HAP-1 (cell line): ENCODE results near the gene MUCL1.

ENCODE experiments used
- DNase-seq, 2 experiments: peaks; one replicate each; pipeline ENCODE4 v3.0.0-alpha.2; 2016 to 2020; ENCODE audit warnings: low spot score in 2 of 2
- H3K27me3 ChIP-seq: fragments of 250-450 bp; sonication (Bioruptor Pico); 2 replicates; pipeline ENCODE4 v1.5.1; 2020; ENCODE audit warnings: low read depth, mild to moderate bottlenecking, moderate library complexity
- H3K36me3 ChIP-seq: fragments of 250-450 bp; sonication (Bioruptor Pico); replicated peaks from 2 replicates; pipeline ENCODE4 v1.5.1; 2020; ENCODE audit warnings: mild to moderate bottlenecking
- H3K4me1 ChIP-seq: fragments of 250-450 bp; sonication (Bioruptor Pico); 2 replicates; pipeline ENCODE4 v1.5.1; 2020; ENCODE audit warnings: mild to moderate bottlenecking
- H3K4me3 ChIP-seq: fragments of 250-450 bp; sonication (Bioruptor Pico); 2 replicates; pipeline ENCODE4 v1.5.1; 2020; ENCODE audit warnings: mild to moderate bottlenecking, moderate library complexity
- H3K9me3 ChIP-seq: fragments of 250-450 bp; sonication (Bioruptor Pico); 2 replicates; pipeline ENCODE4 v1.5.1; 2020; ENCODE audit warnings: mild to moderate bottlenecking, moderate library complexity
- in situ Hi-C: fragments of 300-500 bp; cut with MboI; formaldehyde crosslinking; loops from 3 replicates; pipeline ENCODE4 v1.14.3; 2020; ENCODE audit warnings: low sequenced_read_pairs, inconsistent platforms, mixed read lengths

The MUCL1 gene

GRCh38 chr12:54853933-54854538, at the start of gene MUCL1:
Gene MUCL1, plus strand, starts transcription at chr12:54854516. Its CDS starts 67 bp downstream, at chr12:54854583.
- Histone ChIP-seq H3K4me1 (no peaks in the 10 kb centered on the region), H3K36me3 (no peaks in the 10 kb centered on the region), H3K4me3 (no peak within 1 kb of the TSS), H3K27me3 (peaks cover 7% of the 10 kb centered on the region; the same call in 1 of the 2 replicates), H3K9me3 (no peaks in the 10 kb centered on the region)
- peak; percentile 44 to 78 for DNase-seq
- in situ Hi-C loops: no loop called here

- in situ Hi-C loops: no loop called here
- Histone ChIP-seq H3K4me1 (no peaks in the 10 kb centered on the region), H3K9me3 (no peaks in the 10 kb centered on the region), H3K27me3 (no peaks in the 10 kb centered on the region), H3K4me3 (no peak overlapping the region), H3K36me3 (no peaks in the 10 kb centered on the region)
- no peak for DNase-seq
Observed at GRCh38 chr12:54821676-54822075, 32.6 kb upstream of the MUCL1 start.

GRCh38 chr12:54824402-54824801, 29.9 kb upstream of the MUCL1 start:
- Histone ChIP-seq H3K4me3 (no peak overlapping the region), H3K27me3 (no peaks in the 10 kb centered on the region), H3K9me3 (no peaks in the 10 kb centered on the region), H3K36me3 (no peaks in the 10 kb centered on the region), H3K4me1 (no peaks in the 10 kb centered on the region)
- no peak for DNase-seq
- in situ Hi-C loops: no loop called here

GRCh38 chr12:54829511-54829910, 24.8 kb upstream of the MUCL1 start:
- H3K4me1 ChIP-seq: no peaks in the 10 kb centered on the region
- no peaks in the 10 kb centered on the region for H3K36me3 ChIP-seq
- in situ Hi-C loops: no loop called here
- H3K4me3 ChIP-seq: no peak overlapping the region
- H3K9me3 ChIP-seq: no peaks in the 10 kb centered on the region
- H3K27me3 ChIP-seq: no peaks in the 10 kb centered on the region
- no peak for DNase-seq

- no peaks in the 10 kb centered on the region for H3K9me3 ChIP-seq
- H3K4me3 ChIP-seq: no peak overlapping the region
- in situ Hi-C loops: no loop called here
Observed at GRCh38 chr12:54830199-54830598, 24.1 kb upstream of the MUCL1 start.

DNA sequence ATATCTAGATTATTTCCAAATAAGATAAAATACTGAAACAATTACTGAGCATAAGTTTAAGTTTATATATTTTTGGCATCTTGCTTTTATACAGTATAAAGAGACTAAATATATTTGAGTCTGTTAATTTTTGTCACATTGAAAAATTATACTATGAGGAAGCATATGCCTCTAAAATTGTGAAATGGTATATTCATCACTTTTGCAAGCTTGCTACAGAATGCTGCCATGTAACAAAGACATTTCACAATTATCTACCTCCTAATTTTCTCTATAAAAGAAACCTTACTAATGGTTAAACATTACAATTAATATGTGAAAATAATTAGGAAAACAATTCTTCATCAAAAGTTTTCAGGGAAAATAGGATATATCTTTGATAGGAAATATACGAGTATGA, 22.7 kb upstream of the MUCL1 start:
- no peak for DNase-seq
- H3K9me3 ChIP-seq: no peaks in the 10 kb centered on the region
- no peaks in the 10 kb centered on the region for H3K4me1 ChIP-seq
- H3K4me3 ChIP-seq: no peak overlapping the region
- H3K36me3 ChIP-seq: no peaks in the 10 kb centered on the region
- no peaks in the 10 kb centered on the region for H3K27me3 ChIP-seq
- in situ Hi-C loops: no loop called here

More at GRCh38 chr12:54830199-54830598, 24.1 kb upstream of the MUCL1 start:
- no peaks in the 10 kb centered on the region for H3K4me1 ChIP-seq
- DNase-seq: no peak
- no peaks in the 10 kb centered on the region for H3K36me3 ChIP-seq
- H3K27me3 ChIP-seq: no peaks in the 10 kb centered on the region

GRCh38 chr12:54840244-54840865, 14.0 kb upstream of the MUCL1 start:
- H3K9me3 ChIP-seq: no peaks in the 10 kb centered on the region
- H3K27me3 ChIP-seq: no peaks in the 10 kb centered on the region
- H3K4me1 ChIP-seq: no peaks in the 10 kb centered on the region
- in situ Hi-C loops: loop anchor here (10.0 kb wide), 1 partner anchor 114 kb away; no protein-coding TSS in a partner anchor
- H3K36me3 ChIP-seq: no peaks in the 10 kb centered on the region
- no peak overlapping the region for H3K4me3 ChIP-seq
- no peak for DNase-seq

- peaks cover 7% of the 10 kb centered on the region; the same call in 1 of the 2 replicates for H3K27me3 ChIP-seq
- no peak overlapping the region for H3K4me3 ChIP-seq
- H3K9me3 ChIP-seq: no peaks in the 10 kb centered on the region
- no peaks in the 10 kb centered on the region for H3K36me3 ChIP-seq
- in situ Hi-C loops: no loop called here
- no peak for DNase-seq
- no peaks in the 10 kb centered on the region for H3K4me1 ChIP-seq
Observed at GRCh38 chr12:54857406-54857805, 3.1 kb downstream of the MUCL1 start.

GRCh38 chr12:54858562-54858961, 4.2 kb downstream of the MUCL1 start:
- in situ Hi-C loops: no loop called here
- Histone ChIP-seq H3K4me1 (no peaks in the 10 kb centered on the region), H3K27me3 (peaks cover 7% of the 10 kb centered on the region; the same call in 1 of the 2 replicates), H3K9me3 (no peaks in the 10 kb centered on the region), H3K4me3 (no peak overlapping the region), H3K36me3 (no peaks in the 10 kb centered on the region)
- DNase-seq: no peak

- in situ Hi-C loops: no loop called here
- Histone ChIP-seq H3K4me1 (no peaks in the 10 kb centered on the region), H3K4me3 (no peak overlapping the region), H3K36me3 (no peaks in the 10 kb centered on the region), H3K27me3 (peaks cover 7% of the 10 kb centered on the region; the same call in 1 of the 2 replicates), H3K9me3 (no peaks in the 10 kb centered on the region)
- no peak for DNase-seq
Observed at GRCh38 chr12:54859502-54859901, 5.2 kb downstream of the MUCL1 start.

- H3K9me3 ChIP-seq: no peaks in the 10 kb centered on the region
- DNase-seq: no peak
- H3K27me3 ChIP-seq: peaks cover 5% of the 10 kb centered on the region; the same call in 1 of the 2 replicates
- in situ Hi-C loops: no loop called here
- no peak overlapping the region for H3K4me3 ChIP-seq
- H3K4me1 ChIP-seq: no peaks in the 10 kb centered on the region
- no peaks in the 10 kb centered on the region for H3K36me3 ChIP-seq
Observed at GRCh38 chr12:54861927-54862326, 7.6 kb downstream of the MUCL1 start.

DNA sequence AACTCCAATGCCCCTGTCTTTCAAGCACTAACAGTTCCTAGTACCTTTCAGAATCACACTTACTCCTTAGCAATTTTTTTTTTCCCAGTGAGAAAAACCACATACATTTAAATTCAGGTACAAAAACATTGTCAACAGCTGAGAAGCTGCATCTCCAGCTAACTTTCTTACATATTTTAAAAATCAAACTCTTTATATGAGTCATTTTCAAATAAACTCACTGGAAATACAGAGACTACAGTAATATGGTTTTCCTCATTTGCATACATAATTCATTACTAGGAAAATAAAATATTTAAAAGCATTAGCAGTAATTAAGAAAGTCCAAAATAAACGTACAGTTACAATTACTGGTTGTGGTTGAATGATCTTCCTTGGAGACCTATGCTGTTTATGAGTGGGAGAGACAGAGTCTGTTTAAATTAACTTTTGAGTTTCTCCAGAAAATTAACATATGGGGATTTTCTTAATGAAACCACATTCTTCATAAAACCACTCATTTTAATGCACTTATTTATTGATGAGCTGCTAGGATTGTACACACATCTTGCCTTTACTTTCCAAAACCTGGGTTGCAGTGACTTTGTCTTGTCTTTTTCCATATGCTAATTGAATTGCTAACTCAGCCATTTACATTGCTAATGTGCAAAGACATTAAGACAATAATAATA, 9.8 kb downstream of the MUCL1 start:
- no peaks in the 10 kb centered on the region for H3K27me3 ChIP-seq
- in situ Hi-C loops: no loop called here
- no peak for DNase-seq
- H3K4me1 ChIP-seq: no peaks in the 10 kb centered on the region
- no peak overlapping the region for H3K4me3 ChIP-seq
- H3K36me3 ChIP-seq: no peaks in the 10 kb centered on the region
- no peaks in the 10 kb centered on the region for H3K9me3 ChIP-seq

- no peaks in the 10 kb centered on the region for H3K36me3 ChIP-seq
- in situ Hi-C loops: no loop called here
- DNase-seq: no peak
Observed at GRCh38 chr12:54865683-54866324, 11.5 kb downstream of the MUCL1 start.

GRCh38 chr12:54868690-54869089, 14.4 kb downstream of the MUCL1 start:
- in situ Hi-C loops: no loop called here
- H3K4me3 ChIP-seq: no peak overlapping the region
- H3K27me3 ChIP-seq: no peaks in the 10 kb centered on the region
- H3K9me3 ChIP-seq: no peaks in the 10 kb centered on the region
- no peaks in the 10 kb centered on the region for H3K4me1 ChIP-seq
- DNase-seq: no peak
- H3K36me3 ChIP-seq: no peaks in the 10 kb centered on the region

More at GRCh38 chr12:54865683-54866324, 11.5 kb downstream of the MUCL1 start:
- Histone ChIP-seq H3K4me3 (no peak overlapping the region), H3K27me3 (no peaks in the 10 kb centered on the region), H3K4me1 (no peaks in the 10 kb centered on the region), H3K9me3 (no peaks in the 10 kb centered on the region)
